Measurements from ENCODE around the gene KIAA0753.

The KIAA0753 gene

GRCh38 chr17:6640536-6641246 lies at the start of gene KIAA0753, which contains the start of gene TXNDC17:
KIAA0753 (minus strand) TSS chr17:6640711; CDS start chr17:6635103, 5,608 bp downstream.
TXNDC17 (plus strand) TSS chr17:6641060; CDS start chr17:6641083, 23 bp downstream.
- H3K4me1 Mint-ChIP-seq: peaks cover 61% of the 10 kb centered on the region
- H3K27me3 Mint-ChIP-seq: no peaks in the 10 kb centered on the region
- H3K4me3 Mint-ChIP-seq: peak within 1 kb of the TSS; percentile 96
- ATAC-seq: peak; percentile 97
- peaks cover 16% of the 10 kb centered on the region for H3K36me3 Mint-ChIP-seq
- H3K27ac Mint-ChIP-seq: peak within 1 kb of the TSS; percentile 92
- H3K9me3 Mint-ChIP-seq: no peaks in the 10 kb centered on the region

- Mint-ChIP-seq H3K36me3 (no peaks in the 10 kb centered on the region), H3K9me3 (no peaks in the 10 kb centered on the region), H3K4me1 (no peaks in the 10 kb centered on the region), H3K4me3 (no peak overlapping the region), H3K27ac (no peak overlapping the region), H3K27me3 (peaks cover 42% of the 10 kb centered on the region)
- ATAC-seq: no peak
Measured at GRCh38 chr17:6688944-6689343, 48.4 kb upstream of the KIAA0753 start.

- no peaks in the 10 kb centered on the region for H3K36me3 Mint-ChIP-seq
- no peak overlapping the region for H3K27ac Mint-ChIP-seq
- peaks cover 4% of the 10 kb centered on the region for H3K4me1 Mint-ChIP-seq
- no peaks in the 10 kb centered on the region for H3K9me3 Mint-ChIP-seq
- H3K4me3 Mint-ChIP-seq: no peak overlapping the region
- no peak for ATAC-seq
- H3K27me3 Mint-ChIP-seq: peaks cover 44% of the 10 kb centered on the region
Measured at GRCh38 chr17:6686026-6686425, 45.5 kb upstream of the KIAA0753 start.

GRCh38 chr17:6684881-6685767 lies 44.6 kb upstream of the KIAA0753 start:
- Mint-ChIP-seq H3K9me3 (no peaks in the 10 kb centered on the region), H3K4me3 (no peak overlapping the region), H3K27ac (no peak overlapping the region), H3K36me3 (no peaks in the 10 kb centered on the region), H3K27me3 (peaks cover 42% of the 10 kb centered on the region), H3K4me1 (peaks cover 4% of the 10 kb centered on the region)
- no peak for ATAC-seq

- Mint-ChIP-seq H3K4me1 (peaks cover 4% of the 10 kb centered on the region), H3K36me3 (no peaks in the 10 kb centered on the region), H3K27me3 (peaks cover 42% of the 10 kb centered on the region), H3K9me3 (no peaks in the 10 kb centered on the region), H3K27ac (no peak overlapping the region), H3K4me3 (no peak overlapping the region)
- ATAC-seq: no peak
Measured at GRCh38 chr17:6684460-6684783, 43.9 kb upstream of the KIAA0753 start.

- ATAC-seq: no peak
- no peak overlapping the region for H3K27ac Mint-ChIP-seq
- H3K4me1 Mint-ChIP-seq: peaks cover 4% of the 10 kb centered on the region
- no peaks in the 10 kb centered on the region for H3K36me3 Mint-ChIP-seq
- H3K27me3 Mint-ChIP-seq: peaks cover 46% of the 10 kb centered on the region
- H3K4me3 Mint-ChIP-seq: no peak overlapping the region
- no peaks in the 10 kb centered on the region for H3K9me3 Mint-ChIP-seq
Measured at GRCh38 chr17:6683730-6684459, 43.4 kb upstream of the KIAA0753 start.

GRCh38 chr17:6683081-6683684 lies 42.7 kb upstream of the KIAA0753 start:
- Mint-ChIP-seq H3K9me3 (no peaks in the 10 kb centered on the region), H3K27ac (no peak overlapping the region), H3K36me3 (no peaks in the 10 kb centered on the region), H3K4me3 (no peak overlapping the region), H3K27me3 (peaks cover 53% of the 10 kb centered on the region), H3K4me1 (peaks cover 9% of the 10 kb centered on the region)
- no peak for ATAC-seq

- ATAC-seq: no peak
- Mint-ChIP-seq H3K27ac (no peak overlapping the region), H3K9me3 (no peaks in the 10 kb centered on the region), H3K27me3 (peaks cover 58% of the 10 kb centered on the region), H3K4me1 (peaks cover 18% of the 10 kb centered on the region), H3K36me3 (no peaks in the 10 kb centered on the region), H3K4me3 (no peak overlapping the region)
Measured at GRCh38 chr17:6682339-6682738, 41.8 kb upstream of the KIAA0753 start.

GRCh38 chr17:6681671-6682070 lies 41.2 kb upstream of the KIAA0753 start:
- Mint-ChIP-seq H3K4me3 (no peak overlapping the region), H3K36me3 (no peaks in the 10 kb centered on the region), H3K27ac (no peak overlapping the region), H3K4me1 (peaks cover 21% of the 10 kb centered on the region), H3K9me3 (no peaks in the 10 kb centered on the region), H3K27me3 (peaks cover 58% of the 10 kb centered on the region)
- ATAC-seq: no peak

GRCh38 chr17:6681176-6681575 lies 40.7 kb upstream of the KIAA0753 start:
- no peak overlapping the region for H3K27ac Mint-ChIP-seq
- H3K9me3 Mint-ChIP-seq: no peaks in the 10 kb centered on the region
- ATAC-seq: no peak
- no peak overlapping the region for H3K4me3 Mint-ChIP-seq
- H3K4me1 Mint-ChIP-seq: peaks cover 21% of the 10 kb centered on the region
- H3K27me3 Mint-ChIP-seq: peaks cover 55% of the 10 kb centered on the region
- no peaks in the 10 kb centered on the region for H3K36me3 Mint-ChIP-seq

- Mint-ChIP-seq H3K27me3 (peaks cover 41% of the 10 kb centered on the region), H3K9me3 (no peaks in the 10 kb centered on the region)
Measured at GRCh38 chr17:6679241-6679640, 38.7 kb upstream of the KIAA0753 start.

GRCh38 chr17:6677946-6678345 lies 37.4 kb upstream of the KIAA0753 start:
- ATAC-seq: no peak
- peak overlapping the region; percentile 25 for H3K27ac Mint-ChIP-seq
- H3K4me1 Mint-ChIP-seq: peaks cover 21% of the 10 kb centered on the region
- H3K36me3 Mint-ChIP-seq: peaks cover 5% of the 10 kb centered on the region
- no peak overlapping the region for H3K4me3 Mint-ChIP-seq
- H3K27me3 Mint-ChIP-seq: peaks cover 41% of the 10 kb centered on the region
- H3K9me3 Mint-ChIP-seq: no peaks in the 10 kb centered on the region

More at GRCh38 chr17:6679241-6679640, 38.7 kb upstream of the KIAA0753 start:
- Mint-ChIP-seq H3K4me1 (peaks cover 21% of the 10 kb centered on the region), H3K27ac (no peak overlapping the region), H3K4me3 (no peak overlapping the region), H3K36me3 (peaks cover 5% of the 10 kb centered on the region)
- ATAC-seq: no peak

GRCh38 chr17:6677158-6677831 lies 36.8 kb upstream of the KIAA0753 start:
- H3K36me3 Mint-ChIP-seq: peaks cover 5% of the 10 kb centered on the region
- peak; percentile 36 for ATAC-seq
- H3K27ac Mint-ChIP-seq: peak overlapping the region; percentile 25
- peaks cover 21% of the 10 kb centered on the region for H3K4me1 Mint-ChIP-seq
- no peak overlapping the region for H3K4me3 Mint-ChIP-seq
- H3K9me3 Mint-ChIP-seq: no peaks in the 10 kb centered on the region
- peaks cover 37% of the 10 kb centered on the region for H3K27me3 Mint-ChIP-seq

GRCh38 chr17:6676802-6677157 lies 36.3 kb upstream of the KIAA0753 start:
- Mint-ChIP-seq H3K27ac (no peak overlapping the region), H3K36me3 (peaks cover 5% of the 10 kb centered on the region), H3K4me1 (peaks cover 21% of the 10 kb centered on the region), H3K9me3 (no peaks in the 10 kb centered on the region), H3K27me3 (peaks cover 32% of the 10 kb centered on the region), H3K4me3 (no peak overlapping the region)
- no peak for ATAC-seq

Data from stimulated activated memory B cell treated with anti-CD40 and anti-IgM and Interleukin-4, amounts not matched to agents 10 μg/mL and 1 μg/mL and 100 μg/mL, for 72 hours (primary cell).